Naive B cell (primary cell): ENCODE data around the gene CBX2. TPM values are rescaled to one million over a fixed set of nuclear protein-coding genes. Genes with fewer than 3 reads are reported as not detected.
A peak's percentile ranks its signal among the peaks of the same experiment; 100 is the strongest.

Experiments
- ATAC-seq, 2 donors: fragments of 150-1000 bp; cut with Tn5 transposase; 2 replicates each; pipeline ENCODE4 v1.10.0; 2021; ENCODE audit warnings: low read depth in 2 of 2, mild to moderate bottlenecking in 2 of 2, moderate library complexity in 2 of 2
- DNase-seq: peaks from one replicate; pipeline ENCODE4 v3.0.0; 2022
- H3K27ac Mint-ChIP-seq, 6 donors: one replicate each; pipeline ENCODE4 v1.8.0; 2020 to 2022; ENCODE audit warnings: mild to moderate bottlenecking in 6 of 6, mixed read lengths in 6 of 6, moderate library complexity in 5 of 6, inconsistent platforms in 2 of 6
- H3K27me3 Mint-ChIP-seq, 3 donors: one replicate each; pipeline ENCODE4 v1.8.0; 2021 to 2022; ENCODE audit warnings: mixed read lengths in 3 of 3, mild to moderate bottlenecking in 1 of 3
- H3K36me3 Mint-ChIP-seq, 2 donors: one replicate each; pipeline ENCODE4 v1.8.0; 2020 to 2022; ENCODE audit warnings: mixed read lengths in 2 of 2, inconsistent platforms in 1 of 2, mild to moderate bottlenecking in 1 of 2
- H3K4me1 Mint-ChIP-seq, 3 donors: one replicate each; pipeline ENCODE4 v1.8.0; 2020 to 2022; ENCODE audit warnings: mixed read lengths in 3 of 3, inconsistent platforms in 1 of 3, mild to moderate bottlenecking in 1 of 3, moderate library complexity in 1 of 3
- H3K4me3 Mint-ChIP-seq, 8 donors: one replicate each; pipeline ENCODE4 v1.8.0; 2020 to 2022; ENCODE audit warnings: mild to moderate bottlenecking in 8 of 8, mixed read lengths in 8 of 8, moderate library complexity in 8 of 8, inconsistent platforms in 2 of 8
- H3K9me3 Mint-ChIP-seq, 7 donors: one replicate each; pipeline ENCODE4 v1.8.0; 2020 to 2022; ENCODE audit warnings: mixed read lengths in 7 of 7, mild to moderate bottlenecking in 5 of 7, inconsistent platforms in 2 of 7, moderate library complexity in 1 of 7
- polyA plus RNA-seq, 6 donors: library from polyadenylated mRNA; unstranded; fragments of 300-500 nt; fragmentation: Illumina TruSeq; gene quantifications; one replicate each; pipeline ENCODE4 v1.2.3, GENCODE V29; 2021; ENCODE audit warnings: low read depth in 6 of 6

The CBX2 gene
- polyA plus RNA-seq, 6 donors from 2014 or later, result 0.09 TPM; not detected in 5

- H3K27ac Mint-ChIP-seq, result peak overlapping the region in 2 of 6 donors; percentile 83 to 88
- H3K27me3 Mint-ChIP-seq, result peaks cover 65 to 85% (median 69%) of the 10 kb centered on the region in 3 donors
- no peaks in the 10 kb centered on the region for H3K9me3 Mint-ChIP-seq
- peaks cover 19 to 29% (median 23%) of the 10 kb centered on the region in 3 donors for H3K4me1 Mint-ChIP-seq
- no peaks in the 10 kb centered on the region for H3K36me3 Mint-ChIP-seq
- DNase-seq (no peak), ATAC-seq (no peak)
- peak overlapping the region; percentile 86 to 93 (median 91) for H3K4me3 Mint-ChIP-seq
Observed at GRCh38 chr17:79779084-79779529, 1.2 kb downstream of the CBX2 start.

GRCh38 chr17:79779661-79780365 is 1.9 kb downstream of the CBX2 start:
- peak overlapping the region; percentile 19 to 93 (median 91) for H3K4me3 Mint-ChIP-seq
- ATAC-seq, result no peak
- no peaks in the 10 kb centered on the region for H3K9me3 Mint-ChIP-seq
- peaks cover 19 to 29% (median 23%) of the 10 kb centered on the region in 3 donors for H3K4me1 Mint-ChIP-seq
- DNase-seq, result no peak
- H3K27me3 Mint-ChIP-seq, result peaks cover 59 to 78% (median 62%) of the 10 kb centered on the region in 3 donors
- no peaks in the 10 kb centered on the region for H3K36me3 Mint-ChIP-seq
- peak overlapping the region in 2 of 6 donors; percentile 60 to 72 for H3K27ac Mint-ChIP-seq

GRCh38 chr17:79781012-79781650 is 3.2 kb downstream of the CBX2 start:
- no peaks in the 10 kb centered on the region for H3K36me3 Mint-ChIP-seq
- peaks cover 19 to 29% (median 23%) of the 10 kb centered on the region in 3 donors for H3K4me1 Mint-ChIP-seq
- H3K27me3 Mint-ChIP-seq, result peaks cover 52 to 79% (median 65%) of the 10 kb centered on the region in 3 donors
- peak overlapping the region in 3 of 8 donors; percentile 0 to 86 (median 69) for H3K4me3 Mint-ChIP-seq
- no peak for ATAC-seq
- H3K9me3 Mint-ChIP-seq, result no peaks in the 10 kb centered on the region
- H3K27ac Mint-ChIP-seq, result no peak overlapping the region
- DNase-seq, result no peak

- Mint-ChIP-seq H3K27ac (peak overlapping the region in 1 of 6 donors; percentile 74), H3K4me3 (no peak overlapping the region), H3K9me3 (no peaks in the 10 kb centered on the region), H3K27me3 (peaks cover 49 to 79% (median 66%) of the 10 kb centered on the region in 3 donors), H3K36me3 (no peaks in the 10 kb centered on the region), H3K4me1 (peaks cover 16 to 26% (median 19%) of the 10 kb centered on the region in 3 donors)
- no peak for DNase-seq
- no peak for ATAC-seq
Observed at GRCh38 chr17:79781736-79782575, 4.0 kb downstream of the CBX2 start.

- Mint-ChIP-seq H3K27me3 (peaks cover 63 to 90% (median 78%) of the 10 kb centered on the region in 3 donors), H3K9me3 (no peaks in the 10 kb centered on the region), H3K4me1 (peaks cover 13 to 19% (median 14%) of the 10 kb centered on the region in 3 donors), H3K36me3 (no peaks in the 10 kb centered on the region), H3K27ac (no peak overlapping the region), H3K4me3 (no peak overlapping the region)
- no peak for ATAC-seq
- no peak for DNase-seq
Observed at GRCh38 chr17:79783891-79784290, 5.9 kb downstream of the CBX2 start.

GRCh38 chr17:79784353-79785016 is 6.5 kb downstream of the CBX2 start:
- H3K36me3 Mint-ChIP-seq, result no peaks in the 10 kb centered on the region
- peaks cover 13 to 14% (median 13%) of the 10 kb centered on the region in 3 donors for H3K4me1 Mint-ChIP-seq
- no peaks in the 10 kb centered on the region for H3K9me3 Mint-ChIP-seq
- DNase-seq, result no peak
- peak overlapping the region in 1 of 6 donors; percentile 32 for H3K27ac Mint-ChIP-seq
- peaks cover 62 to 88% (median 80%) of the 10 kb centered on the region in 3 donors for H3K27me3 Mint-ChIP-seq
- no peak overlapping the region for H3K4me3 Mint-ChIP-seq
- no peak for ATAC-seq

GRCh38 chr17:79785017-79785899 is 7.3 kb downstream of the CBX2 start:
- Mint-ChIP-seq H3K4me3 (no peak overlapping the region), H3K4me1 (peaks cover 13 to 15% (median 14%) of the 10 kb centered on the region in 3 donors), H3K27ac (peak overlapping the region in 1 of 6 donors; percentile 32), H3K36me3 (no peaks in the 10 kb centered on the region), H3K27me3 (peaks cover 54 to 80% (median 77%) of the 10 kb centered on the region in 3 donors), H3K9me3 (no peaks in the 10 kb centered on the region)
- no peak for ATAC-seq
- DNase-seq, result no peak

- Mint-ChIP-seq H3K36me3 (no peaks in the 10 kb centered on the region), H3K27me3 (peaks cover 46 to 77% (median 71%) of the 10 kb centered on the region in 3 donors), H3K4me1 (peaks cover 10 to 18% (median 15%) of the 10 kb centered on the region in 3 donors), H3K27ac (no peak overlapping the region), H3K9me3 (no peaks in the 10 kb centered on the region), H3K4me3 (peak overlapping the region in 1 of 8 donors; percentile 7)
- DNase-seq (no peak), ATAC-seq (no peak)
Observed at GRCh38 chr17:79785900-79786810, 8.2 kb downstream of the CBX2 start.

- ATAC-seq (no peak), DNase-seq (no peak)
- no peaks in the 10 kb centered on the region for H3K9me3 Mint-ChIP-seq
- peaks cover 41 to 73% (median 65%) of the 10 kb centered on the region in 3 donors for H3K27me3 Mint-ChIP-seq
- peak overlapping the region in 1 of 8 donors; percentile 36 for H3K4me3 Mint-ChIP-seq
- no peaks in the 10 kb centered on the region for H3K36me3 Mint-ChIP-seq
- peak overlapping the region in 2 of 6 donors; percentile 52 to 68 for H3K27ac Mint-ChIP-seq
- H3K4me1 Mint-ChIP-seq, result peaks cover 4 to 12% (median 10%) of the 10 kb centered on the region in 3 donors
Observed at GRCh38 chr17:79786930-79787643, 9.1 kb downstream of the CBX2 start.

GRCh38 chr17:79788455-79788854 is 10.5 kb downstream of the CBX2 start:
- DNase-seq (no peak), ATAC-seq (no peak)
- Mint-ChIP-seq H3K4me3 (peak overlapping the region in 3 of 8 donors; percentile 38 to 70 (median 45)), H3K9me3 (no peaks in the 10 kb centered on the region), H3K27me3 (peaks cover 36 to 67% (median 57%) of the 10 kb centered on the region in 3 donors), H3K36me3 (no peaks in the 10 kb centered on the region), H3K27ac (no peak overlapping the region), H3K4me1 (peaks cover 3 to 12% (median 7%) of the 10 kb centered on the region in 3 donors)
